Activated T-cell treated with anti-CD3 and anti-CD28 coated beads, Interleukin-2, amount 50 U/mL, for 72 hours (primary cell): ENCODE data around the gene YPEL2. TPM values are rescaled to one million over a fixed set of nuclear protein-coding genes. Genes with fewer than 3 reads are reported as not detected.
A peak's percentile ranks its signal among the peaks of the same experiment; 100 is the strongest.
"Not testable (repeated sequence)": the region's sequence is repeated elsewhere in the genome, so short reads cannot be mapped to it uniquely, and the experiment has no call there.

Source experiments
- ATAC-seq, 2 donors: fragments of 150-1000 bp; cut with Tn5 transposase; replicated peaks in 1 of 2; 2 replicates each; pipeline ENCODE4 v1.10.0; 2021; ENCODE audit warnings: moderate library complexity in 2 of 2, mild to moderate bottlenecking in 1 of 2
- DNase-seq, 2 donors: peaks; one replicate each; pipeline ENCODE4 v3.0.0; 2021 to 2022; ENCODE audit warnings: mixed read lengths in 1 of 2
- H3K27ac Mint-ChIP-seq: one replicate; pipeline ENCODE4 v1.8.0; 2022; ENCODE audit warnings: mild to moderate bottlenecking, moderate library complexity, mixed read lengths
- H3K27me3 Mint-ChIP-seq: one replicate; pipeline ENCODE4 v1.8.0; 2022; ENCODE audit warnings: low read depth, mixed read lengths
- H3K36me3 Mint-ChIP-seq, 2 donors: one replicate each; pipeline ENCODE4 v1.8.0; 2022; ENCODE audit warnings: mixed read lengths in 2 of 2, mild to moderate bottlenecking in 1 of 2; ENCODE audit not compliant: insufficient read depth in 2 of 2
- H3K4me1 Mint-ChIP-seq: one replicate; pipeline ENCODE4 v1.8.0; 2022; ENCODE audit warnings: low read depth, mixed read lengths
- H3K4me3 Mint-ChIP-seq, 2 donors: one replicate each; pipeline ENCODE4 v1.8.0; 2022; ENCODE audit warnings: mild to moderate bottlenecking in 2 of 2, mixed read lengths in 2 of 2, moderate library complexity in 2 of 2
- H3K9me3 Mint-ChIP-seq, 2 donors: one replicate each; pipeline ENCODE4 v1.8.0; 2022; ENCODE audit warnings: mixed read lengths in 2 of 2
- total RNA-seq, 2 donors: library from RNA; stranded (reverse); gene quantifications; one replicate each; pipeline ENCODE4 v1.2.3, GENCODE V29; 2022

The YPEL2 gene
- total RNA-seq, 2 donors from 2014 or later, result 13.4 to 18.9 TPM

- no peak for DNase-seq
- Mint-ChIP-seq H3K4me1 (no peaks in the 10 kb centered on the region), H3K4me3 (no peak overlapping the region), H3K36me3 (peaks cover 1 to 5% of the 10 kb centered on the region in 2 donors), H3K27me3 (no peaks in the 10 kb centered on the region), H3K27ac (no peak overlapping the region), H3K9me3 (no peaks in the 10 kb centered on the region)
- no peak for ATAC-seq
Observed at GRCh38 chr17:59401274-59401673, 69.8 kb downstream of the YPEL2 start.

DNA sequence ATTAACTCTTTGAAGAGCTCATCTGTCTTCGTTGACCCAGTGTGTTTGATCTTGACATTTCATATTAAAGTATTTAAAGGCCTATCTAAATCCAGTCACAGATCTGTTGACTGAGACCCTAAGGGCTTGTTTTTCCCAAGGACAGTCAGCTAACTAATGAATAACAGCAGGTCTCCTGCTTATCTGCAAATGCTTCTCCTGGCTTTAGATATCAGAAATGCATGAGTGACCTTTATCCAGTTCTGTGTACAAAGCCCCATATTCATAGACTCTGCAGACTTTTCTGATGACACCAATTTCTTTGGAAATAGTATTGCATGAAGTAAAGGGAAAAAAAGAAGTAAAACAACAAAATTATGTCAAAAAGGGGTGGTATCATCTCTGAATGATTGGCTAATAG is 70.3 kb downstream of the YPEL2 start:
- H3K4me1 Mint-ChIP-seq, result no peaks in the 10 kb centered on the region
- no peak overlapping the region for H3K4me3 Mint-ChIP-seq
- DNase-seq, result no peak
- no peaks in the 10 kb centered on the region for H3K27me3 Mint-ChIP-seq
- no peak overlapping the region for H3K27ac Mint-ChIP-seq
- H3K9me3 Mint-ChIP-seq, result no peaks in the 10 kb centered on the region
- no peak for ATAC-seq
- peaks cover 1 to 5% of the 10 kb centered on the region in 2 donors for H3K36me3 Mint-ChIP-seq

- no peaks in the 10 kb centered on the region for H3K27me3 Mint-ChIP-seq
Observed at GRCh38 chr17:59402760-59403159, 71.3 kb downstream of the YPEL2 start.

DNA sequence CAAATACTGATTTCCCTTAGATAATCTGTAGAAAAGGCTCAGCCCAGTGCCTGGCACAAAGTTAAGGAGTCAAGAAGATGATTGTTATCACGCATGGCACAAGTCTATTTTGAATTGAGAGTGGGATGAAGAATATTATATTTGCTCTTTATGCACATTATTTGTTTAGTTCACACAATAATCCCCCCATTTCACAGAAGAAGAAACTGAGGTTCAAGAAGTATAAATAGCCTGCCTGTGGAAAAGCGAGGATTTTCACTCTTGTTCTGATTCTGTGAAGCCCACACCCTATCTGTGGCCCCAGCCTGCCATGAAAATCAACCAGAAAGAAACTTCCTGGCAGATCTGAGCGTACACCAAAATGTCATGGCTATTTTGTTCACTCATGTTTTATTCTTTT is 73.0 kb downstream of the YPEL2 start:
- DNase-seq, result no peak
- Mint-ChIP-seq H3K36me3 (peaks cover 0 to 2% of the 10 kb centered on the region in 2 donors), H3K4me1 (no peaks in the 10 kb centered on the region), H3K9me3 (no peaks in the 10 kb centered on the region), H3K4me3 (no peak overlapping the region), H3K27ac (no peak overlapping the region), H3K27me3 (no peaks in the 10 kb centered on the region)
- ATAC-seq, result no peak

More at GRCh38 chr17:59402760-59403159, 71.3 kb downstream of the YPEL2 start:
- Mint-ChIP-seq H3K27ac (no peak overlapping the region), H3K4me1 (no peaks in the 10 kb centered on the region), H3K9me3 (no peaks in the 10 kb centered on the region), H3K36me3 (peaks cover 1 to 3% of the 10 kb centered on the region in 2 donors), H3K4me3 (no peak overlapping the region)
- DNase-seq (no peak), ATAC-seq (no peak)

- H3K27ac Mint-ChIP-seq, result no peak overlapping the region
- no peaks in the 10 kb centered on the region for H3K27me3 Mint-ChIP-seq
- H3K4me1 Mint-ChIP-seq, result no peaks in the 10 kb centered on the region
- H3K36me3 Mint-ChIP-seq, result peaks cover 2 to 3% of the 10 kb centered on the region in 2 donors
- ATAC-seq, result no peak
- H3K4me3 Mint-ChIP-seq, result no peak overlapping the region
- peaks cover 0 to 1% of the 10 kb centered on the region in 2 donors for H3K9me3 Mint-ChIP-seq
- no peak for DNase-seq
Observed at GRCh38 chr17:59405944-59406705, 74.7 kb downstream of the YPEL2 start.

GRCh38 chr17:59406808-59407381 is 75.4 kb downstream of the YPEL2 start:
- Mint-ChIP-seq H3K9me3 (peaks cover 0 to 1% of the 10 kb centered on the region in 2 donors), H3K27ac (no peak overlapping the region)
- ATAC-seq, result no peak

DNA sequence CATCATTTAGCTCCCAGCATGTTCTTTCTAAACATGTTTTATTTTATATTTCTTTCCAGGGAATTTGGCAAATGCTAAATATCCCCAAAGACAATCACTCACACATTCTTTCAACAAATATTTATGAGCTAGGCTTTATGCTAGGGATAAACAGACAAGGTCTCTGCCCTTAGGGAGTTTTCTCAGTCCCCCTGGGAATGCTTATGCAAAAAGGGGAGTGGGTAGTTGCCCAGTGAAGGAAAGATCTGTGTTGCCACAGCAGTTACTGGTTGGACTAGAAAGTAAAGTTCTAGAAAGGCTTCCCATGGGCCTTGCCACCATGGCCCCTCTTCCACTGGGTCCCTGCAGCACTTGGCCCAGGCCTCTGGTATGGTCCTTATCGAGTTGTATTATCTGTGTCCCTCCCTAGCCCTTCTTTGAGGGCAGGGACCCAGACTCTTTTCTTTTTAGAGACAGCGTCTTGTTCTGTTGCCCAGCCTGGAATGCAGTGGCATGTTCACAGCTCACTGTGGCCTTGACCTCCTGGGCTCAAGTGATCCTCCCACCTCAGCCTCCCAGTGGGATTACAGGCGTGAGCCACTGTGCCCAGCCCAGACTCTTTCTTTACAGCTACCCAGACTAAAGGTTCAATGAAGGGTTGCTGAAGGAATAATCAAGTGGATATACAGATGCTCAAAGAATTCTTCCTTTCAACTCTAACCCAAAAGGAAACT is 78.0 kb downstream of the YPEL2 start:
- peaks cover 0 to 1% of the 10 kb centered on the region in 2 donors for H3K9me3 Mint-ChIP-seq
- peaks cover 8% of the 10 kb centered on the region for H3K4me1 Mint-ChIP-seq
- ATAC-seq, result no peak
- H3K27me3 Mint-ChIP-seq, result no peaks in the 10 kb centered on the region
- H3K36me3 Mint-ChIP-seq, result peaks cover 0 to 3% of the 10 kb centered on the region in 2 donors
- H3K27ac Mint-ChIP-seq, result no peak overlapping the region
- H3K4me3 Mint-ChIP-seq, result no peak overlapping the region
- DNase-seq, result no peak

More at GRCh38 chr17:59406808-59407381, 75.4 kb downstream of the YPEL2 start:
- no peaks in the 10 kb centered on the region for H3K27me3 Mint-ChIP-seq
- H3K4me3 Mint-ChIP-seq, result no peak overlapping the region
- no peaks in the 10 kb centered on the region for H3K4me1 Mint-ChIP-seq
- DNase-seq, result no peak
- H3K36me3 Mint-ChIP-seq, result peaks cover 2 to 3% of the 10 kb centered on the region in 2 donors

GRCh38 chr17:59410049-59410437 is 78.6 kb downstream of the YPEL2 start:
- H3K36me3 Mint-ChIP-seq, result peaks cover 0 to 3% of the 10 kb centered on the region in 2 donors
- peaks cover 0 to 1% of the 10 kb centered on the region in 2 donors for H3K9me3 Mint-ChIP-seq
- peaks cover 10% of the 10 kb centered on the region for H3K4me1 Mint-ChIP-seq
- no peak overlapping the region for H3K27ac Mint-ChIP-seq
- no peak overlapping the region for H3K4me3 Mint-ChIP-seq
- ATAC-seq (no peak), DNase-seq (no peak)
- H3K27me3 Mint-ChIP-seq, result no peaks in the 10 kb centered on the region

DNA sequence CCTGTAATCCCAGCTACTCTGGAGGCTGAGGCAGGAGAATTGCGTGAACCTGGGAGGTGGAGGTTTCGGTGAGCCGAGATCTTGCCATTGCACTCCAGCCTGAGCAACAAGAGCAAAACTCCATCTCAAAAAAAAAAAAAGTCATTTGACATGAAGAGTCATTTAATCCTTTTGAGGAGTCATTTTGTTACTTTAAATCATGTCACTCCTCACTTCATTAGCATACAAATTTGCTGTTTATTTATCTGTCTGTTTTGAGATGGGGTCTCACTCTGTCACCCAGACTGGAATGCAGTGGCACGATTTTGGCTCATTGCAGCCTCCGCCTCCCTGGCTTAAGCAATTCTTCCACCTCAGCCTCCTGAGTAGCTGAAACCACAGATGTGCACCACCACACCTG is 81.0 kb downstream of the YPEL2 start:
- not testable (repeated sequence) for H3K4me3 Mint-ChIP-seq, H3K36me3 Mint-ChIP-seq, H3K9me3 Mint-ChIP-seq, H3K27ac Mint-ChIP-seq, DNase-seq, H3K27me3 Mint-ChIP-seq
- peak; percentile 62 for ATAC-seq
- H3K4me1 Mint-ChIP-seq, result peaks cover 23% of the 10 kb centered on the region

DNA sequence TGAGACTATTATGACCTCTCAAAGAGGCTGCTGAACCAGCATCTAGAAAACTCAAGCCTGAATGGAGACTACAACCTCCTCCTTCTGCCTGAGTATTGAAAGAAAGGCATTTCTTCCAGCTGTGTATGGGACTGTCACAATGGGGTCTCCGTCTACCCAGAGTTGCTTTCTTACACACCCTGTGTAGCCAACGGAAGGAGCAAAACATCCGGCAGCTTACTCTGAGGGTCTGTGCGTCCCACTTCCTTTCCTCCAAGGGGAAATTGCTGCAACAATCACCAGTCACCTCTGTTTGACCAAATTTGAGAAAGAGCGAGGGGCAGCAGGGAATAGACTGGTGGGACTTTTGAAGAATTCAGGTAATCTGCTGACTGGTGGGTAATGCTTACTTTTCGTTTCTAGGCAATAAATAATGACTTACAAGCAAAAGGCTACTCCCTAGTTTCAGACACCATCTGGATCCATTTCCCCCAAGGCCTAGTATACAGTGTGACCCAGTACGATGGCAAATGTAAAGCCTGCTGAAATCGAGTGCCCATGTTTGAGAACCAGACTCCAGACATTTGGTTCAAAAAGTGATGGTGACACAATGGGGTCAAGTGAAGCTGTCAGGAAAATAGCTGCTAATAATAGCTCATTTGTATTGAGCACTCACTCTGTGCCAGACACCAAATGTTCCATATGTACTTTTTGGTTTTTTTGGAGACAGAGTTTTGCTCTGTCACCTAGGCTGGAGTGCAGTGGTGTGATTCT is 81.7 kb downstream of the YPEL2 start:
- peak; percentile 20 to 27 for ATAC-seq

GRCh38 chr17:59415397-59415796 is 83.9 kb downstream of the YPEL2 start:
- no peak for ATAC-seq
- Mint-ChIP-seq H3K4me3 (no peak overlapping the region), H3K9me3 (no peaks in the 10 kb centered on the region), H3K27ac (no peak overlapping the region), H3K4me1 (peaks cover 23% of the 10 kb centered on the region), H3K36me3 (no peaks in the 10 kb centered on the region), H3K27me3 (no peaks in the 10 kb centered on the region)
- no peak for DNase-seq

More for the DNA sequence above, 81.7 kb downstream of the YPEL2 start:
- H3K27ac Mint-ChIP-seq, result no peak overlapping the region
- peaks cover 0 to 3% of the 10 kb centered on the region in 2 donors for H3K36me3 Mint-ChIP-seq
- H3K9me3 Mint-ChIP-seq, result peaks cover 0 to 1% of the 10 kb centered on the region in 2 donors
- no peak overlapping the region for H3K4me3 Mint-ChIP-seq
- DNase-seq, result no peak
- H3K27me3 Mint-ChIP-seq, result no peaks in the 10 kb centered on the region
- H3K4me1 Mint-ChIP-seq, result peaks cover 23% of the 10 kb centered on the region

GRCh38 chr17:59416184-59416583 is 84.7 kb downstream of the YPEL2 start:
- Mint-ChIP-seq H3K36me3 (no peaks in the 10 kb centered on the region), H3K4me1 (peaks cover 23% of the 10 kb centered on the region), H3K27me3 (no peaks in the 10 kb centered on the region), H3K9me3 (no peaks in the 10 kb centered on the region), H3K27ac (no peak overlapping the region), H3K4me3 (no peak overlapping the region)
- ATAC-seq (peak; percentile 47 to 67), DNase-seq (no peak)

DNA sequence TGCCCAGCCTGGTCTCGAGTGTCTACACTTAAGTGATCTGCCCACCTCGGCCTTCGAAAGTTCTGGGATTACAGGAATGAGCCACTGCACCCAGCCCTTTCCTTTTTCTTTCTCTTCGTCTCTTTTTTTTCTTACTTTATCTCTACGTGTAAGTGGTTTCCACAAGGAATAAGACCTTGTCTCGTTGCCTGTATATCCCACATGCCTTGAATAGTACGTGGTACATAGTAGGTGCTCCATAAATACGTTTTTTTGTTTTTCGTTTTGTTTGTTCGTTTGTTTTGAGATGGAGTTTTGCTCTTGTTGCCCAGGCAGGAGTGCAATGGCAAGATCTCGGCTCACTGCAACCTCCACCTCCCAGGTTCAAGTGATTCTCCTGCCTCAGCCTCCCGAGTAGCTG is 86.0 kb downstream of the YPEL2 start:
- Mint-ChIP-seq H3K27ac (peak overlapping the region; percentile 34), H3K9me3 (no peaks in the 10 kb centered on the region), H3K4me1 (peaks cover 23% of the 10 kb centered on the region), H3K36me3 (no peaks in the 10 kb centered on the region), H3K27me3 (no peaks in the 10 kb centered on the region), H3K4me3 (no peak overlapping the region)
- no peak for ATAC-seq
- no peak for DNase-seq
